ENCODE results near the gene BRME1.
"Not testable (repeated sequence)": the region's sequence is repeated elsewhere in the genome, so short reads cannot be mapped to it uniquely, and the experiment has no call there.

Gene BRME1

DNA sequence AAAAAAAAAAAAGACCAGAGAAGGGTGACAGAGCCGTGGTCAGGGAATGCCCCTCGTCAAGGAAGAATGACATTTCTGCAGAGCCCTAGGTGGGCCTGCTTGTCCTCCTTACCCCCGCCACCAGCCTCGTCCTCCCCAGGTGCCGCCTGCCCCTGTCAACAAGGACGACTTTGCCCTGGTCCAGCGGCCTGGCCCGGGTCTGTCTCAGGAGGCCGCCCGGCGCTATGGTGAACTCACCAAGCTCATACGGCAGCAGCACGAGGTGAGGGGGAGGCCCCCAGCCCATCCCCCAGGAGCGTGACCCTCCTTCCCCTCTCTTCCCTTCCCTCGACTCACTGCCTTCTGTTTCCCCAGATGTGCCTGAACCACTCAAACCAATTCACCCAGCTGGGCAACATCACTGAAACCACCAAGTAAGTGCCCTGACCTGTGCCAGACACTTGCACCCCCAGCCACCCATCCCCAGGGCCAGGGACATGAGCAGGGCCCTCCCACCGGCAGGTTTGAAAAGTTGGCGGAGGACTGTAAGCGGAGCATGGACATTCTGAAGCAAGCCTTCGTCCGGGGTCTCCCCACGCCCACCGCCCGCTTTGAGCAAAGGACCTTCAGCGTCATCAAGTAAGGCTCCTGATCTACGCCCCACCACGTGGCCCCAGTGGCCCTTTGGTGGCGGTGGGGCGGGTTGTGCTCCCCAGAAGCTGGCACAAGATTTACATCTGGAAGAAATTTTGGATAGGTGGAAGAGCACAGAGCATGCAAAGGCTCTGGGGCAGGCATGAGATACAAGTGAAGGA is 17.5 kb upstream of the BRME1 start:
- Histone ChIP-seq H3K36me3 (ENCODE audit: insufficient read depth, low read depth, low read length) (peaks cover 66% of the 10 kb centered on the region), H3K27ac (ENCODE audit: low read length) (no peak overlapping the region), H3K9ac (ENCODE audit: low read depth, low read length) (no peak overlapping the region), H3K27me3 (ENCODE audit: insufficient read depth, low read length) (no peaks in the 10 kb centered on the region), H3K4me3 (ENCODE audit: low read length) (no peak overlapping the region), H3K9me3 (ENCODE audit: insufficient read depth, low read depth, low read length) (peaks cover 5% of the 10 kb centered on the region), H3K4me1 (ENCODE audit: insufficient read depth, low read length) (no peaks in the 10 kb centered on the region)

DNA sequence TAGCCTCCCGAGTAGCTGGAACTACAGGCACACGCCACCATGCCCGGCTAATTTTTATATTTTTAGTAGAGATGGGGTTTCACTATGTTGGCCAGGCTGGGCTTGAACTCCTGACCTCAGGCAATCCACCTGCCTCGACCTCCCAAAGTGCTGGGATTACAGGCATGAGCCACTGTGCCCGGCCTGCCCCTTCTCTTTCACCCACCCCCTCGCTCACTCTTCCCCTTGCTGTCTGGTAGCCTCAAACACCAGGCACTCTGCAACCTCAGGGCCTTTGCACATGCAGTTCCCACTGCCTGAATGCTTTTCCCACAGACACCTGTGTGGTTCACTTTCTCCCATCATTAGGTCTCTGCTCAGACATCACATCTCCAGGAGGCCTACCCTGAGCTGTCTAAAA is 16.2 kb upstream of the BRME1 start:
- not testable (repeated sequence) for H3K27me3 ChIP-seq (ENCODE audit: insufficient read depth, low read length); H3K27ac ChIP-seq (ENCODE audit: low read length); H3K4me1 ChIP-seq (ENCODE audit: insufficient read depth, low read length); H3K9me3 ChIP-seq (ENCODE audit: insufficient read depth, low read depth, low read length); H3K4me3 ChIP-seq (ENCODE audit: low read length); H3K9ac ChIP-seq (ENCODE audit: low read depth, low read length)
- peaks cover 63% of the 10 kb centered on the region for H3K36me3 ChIP-seq (ENCODE audit: insufficient read depth, low read depth, low read length)

DNA sequence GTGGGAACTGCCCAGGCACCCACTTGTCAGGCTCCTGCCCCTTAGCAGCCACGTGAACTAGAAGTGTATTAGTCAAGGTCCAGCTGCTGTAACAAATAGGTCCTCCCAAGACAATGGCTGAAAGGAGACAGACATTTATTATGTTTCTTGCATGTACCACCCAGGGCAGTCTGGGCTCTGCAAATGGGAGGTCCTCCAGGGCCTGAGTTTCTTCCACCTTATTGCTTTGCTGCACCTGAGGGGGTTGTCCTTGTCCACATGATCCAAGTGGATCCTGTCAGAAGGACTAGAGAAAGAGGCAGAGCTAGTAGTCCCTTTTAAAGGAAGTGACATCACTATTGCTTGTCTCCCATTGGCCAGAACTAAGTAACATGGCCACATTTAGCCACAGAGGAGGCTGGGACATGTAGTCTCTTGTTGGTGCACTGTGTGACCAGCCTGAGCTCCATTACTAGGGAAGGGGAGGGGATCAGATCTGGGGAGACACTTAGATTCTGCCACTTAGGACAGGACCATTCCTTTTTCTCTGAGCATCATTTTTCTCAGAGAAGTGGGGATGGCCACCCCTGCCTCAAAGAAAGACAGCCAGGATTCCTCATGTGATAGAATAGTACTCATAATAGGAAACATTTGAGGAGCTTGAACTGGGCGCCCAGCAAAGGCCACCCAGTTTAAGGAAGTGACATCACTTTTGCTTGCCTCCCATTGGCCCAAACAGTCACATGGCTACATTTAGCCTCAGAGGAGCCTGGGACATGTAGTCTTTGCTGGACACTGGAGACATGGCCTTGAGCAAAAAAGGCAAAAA is 15.2 kb upstream of the BRME1 start:
- H3K27ac ChIP-seq (ENCODE audit: low read length) = no peak overlapping the region
- no peaks in the 10 kb centered on the region for H3K27me3 ChIP-seq (ENCODE audit: insufficient read depth, low read length)
- no peaks in the 10 kb centered on the region for H3K4me1 ChIP-seq (ENCODE audit: insufficient read depth, low read length)
- H3K4me3 ChIP-seq (ENCODE audit: low read length) = no peak overlapping the region
- no peak overlapping the region for H3K9ac ChIP-seq (ENCODE audit: low read depth, low read length)
- H3K36me3 ChIP-seq (ENCODE audit: insufficient read depth, low read depth, low read length) = peaks cover 63% of the 10 kb centered on the region
- peaks cover 5% of the 10 kb centered on the region for H3K9me3 ChIP-seq (ENCODE audit: insufficient read depth, low read depth, low read length)

DNA sequence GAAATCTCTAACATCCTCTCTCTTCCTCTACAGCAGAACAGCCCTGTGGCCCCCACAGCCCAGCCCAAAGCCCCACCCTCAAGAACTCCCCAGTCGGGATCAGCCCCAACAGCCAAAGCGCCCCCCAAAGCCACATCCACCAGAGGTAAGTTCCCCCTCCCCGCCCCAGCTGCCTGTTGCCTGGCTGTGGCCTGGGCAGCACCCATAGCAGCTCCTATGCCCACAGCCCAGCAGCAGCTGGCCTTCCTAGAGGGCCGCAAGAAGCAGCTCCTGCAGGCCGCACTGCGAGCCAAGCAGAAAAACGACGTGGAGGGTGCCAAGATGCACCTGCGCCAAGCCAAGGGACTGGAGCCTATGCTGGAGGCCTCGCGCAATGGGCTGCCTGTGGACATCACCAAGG is 14.6 kb upstream of the BRME1 start:
- Histone ChIP-seq H3K4me3 (ENCODE audit: low read length) (no peak overlapping the region), H3K36me3 (ENCODE audit: insufficient read depth, low read depth, low read length) (peaks cover 66% of the 10 kb centered on the region)

DNA sequence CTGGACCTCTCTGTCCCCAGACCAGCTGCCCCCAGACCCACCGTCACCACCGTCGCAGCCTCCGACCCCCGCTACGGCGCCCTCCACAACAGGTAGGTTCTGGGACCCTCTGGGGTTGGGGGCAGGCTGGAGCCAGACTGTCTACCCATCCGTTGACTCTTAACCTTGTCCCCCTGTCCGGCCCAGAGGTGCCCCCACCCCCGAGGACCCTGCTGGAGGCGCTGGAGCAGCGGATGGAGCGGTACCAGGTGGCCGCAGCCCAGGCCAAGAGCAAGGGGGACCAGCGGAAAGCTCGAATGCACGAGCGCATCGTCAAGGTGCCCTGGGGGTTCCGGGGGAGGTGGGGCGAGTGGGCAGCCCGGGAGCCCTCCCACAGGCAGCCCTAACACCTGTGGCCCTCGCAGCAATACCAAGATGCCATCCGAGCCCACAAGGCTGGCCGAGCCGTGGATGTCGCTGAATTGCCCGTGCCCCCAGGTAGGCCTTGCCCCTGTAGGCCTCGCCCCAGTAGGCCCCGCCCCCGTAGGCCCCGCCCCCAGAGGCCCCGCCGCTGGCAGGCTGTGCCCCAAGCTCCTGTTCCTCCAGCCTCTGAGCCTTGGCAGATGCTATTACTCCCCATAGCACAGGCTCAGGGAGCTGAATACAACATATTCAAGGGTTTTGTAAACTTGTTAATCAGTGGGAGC is 13.0 kb upstream of the BRME1 start:
- Histone ChIP-seq H3K36me3 (ENCODE audit: insufficient read depth, low read depth, low read length) (peaks cover 70% of the 10 kb centered on the region), H3K27me3 (ENCODE audit: insufficient read depth, low read length) (no peaks in the 10 kb centered on the region), H3K9ac (ENCODE audit: low read depth, low read length) (no peak overlapping the region), H3K4me1 (ENCODE audit: insufficient read depth, low read length) (no peaks in the 10 kb centered on the region), H3K4me3 (ENCODE audit: low read length) (no peak overlapping the region), H3K9me3 (ENCODE audit: insufficient read depth, low read depth, low read length) (peaks cover 5% of the 10 kb centered on the region), H3K27ac (ENCODE audit: low read length) (no peak overlapping the region)

More for the DNA sequence above, 14.6 kb upstream of the BRME1 start:
- no peak overlapping the region for H3K27ac ChIP-seq (ENCODE audit: low read length)
- H3K9me3 ChIP-seq (ENCODE audit: insufficient read depth, low read depth, low read length) = peaks cover 5% of the 10 kb centered on the region
- no peaks in the 10 kb centered on the region for H3K27me3 ChIP-seq (ENCODE audit: insufficient read depth, low read length)
- H3K4me1 ChIP-seq (ENCODE audit: insufficient read depth, low read length) = no peaks in the 10 kb centered on the region
- H3K9ac ChIP-seq (ENCODE audit: low read depth, low read length) = no peak overlapping the region

DNA sequence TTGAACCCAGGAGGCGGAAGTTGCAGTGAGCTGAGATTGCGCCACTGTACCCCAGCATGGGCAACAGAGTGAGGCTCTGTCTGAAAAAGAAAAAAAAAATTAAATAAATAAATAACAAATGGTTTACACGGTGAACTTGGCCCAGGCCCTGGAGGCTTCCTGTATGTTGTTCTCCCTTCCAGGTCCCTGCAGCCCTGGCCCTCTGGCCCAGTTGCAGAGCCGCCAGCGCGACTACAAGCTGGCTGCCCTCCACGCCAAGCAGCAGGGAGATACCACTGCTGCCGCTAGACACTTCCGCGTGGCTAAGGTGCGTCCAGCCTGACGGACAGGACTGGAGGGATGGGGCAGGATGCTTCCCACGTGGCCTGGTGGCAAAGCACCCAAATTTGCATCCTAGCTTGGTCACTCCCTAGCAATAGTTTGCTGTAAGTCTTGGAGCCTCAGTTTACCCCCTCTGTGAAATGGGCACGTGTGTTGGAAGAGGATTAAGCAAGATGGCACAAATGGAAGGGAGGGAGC is 12.0 kb upstream of the BRME1 start:
- Histone ChIP-seq H3K9me3 (ENCODE audit: insufficient read depth, low read depth, low read length) (peaks cover 5% of the 10 kb centered on the region), H3K4me3 (ENCODE audit: low read length) (no peak overlapping the region), H3K4me1 (ENCODE audit: insufficient read depth, low read length) (no peaks in the 10 kb centered on the region), H3K36me3 (ENCODE audit: insufficient read depth, low read depth, low read length) (peaks cover 73% of the 10 kb centered on the region), H3K27ac (ENCODE audit: low read length) (no peak overlapping the region), H3K9ac (ENCODE audit: low read depth, low read length) (no peak overlapping the region), H3K27me3 (ENCODE audit: insufficient read depth, low read length) (no peaks in the 10 kb centered on the region)

DNA sequence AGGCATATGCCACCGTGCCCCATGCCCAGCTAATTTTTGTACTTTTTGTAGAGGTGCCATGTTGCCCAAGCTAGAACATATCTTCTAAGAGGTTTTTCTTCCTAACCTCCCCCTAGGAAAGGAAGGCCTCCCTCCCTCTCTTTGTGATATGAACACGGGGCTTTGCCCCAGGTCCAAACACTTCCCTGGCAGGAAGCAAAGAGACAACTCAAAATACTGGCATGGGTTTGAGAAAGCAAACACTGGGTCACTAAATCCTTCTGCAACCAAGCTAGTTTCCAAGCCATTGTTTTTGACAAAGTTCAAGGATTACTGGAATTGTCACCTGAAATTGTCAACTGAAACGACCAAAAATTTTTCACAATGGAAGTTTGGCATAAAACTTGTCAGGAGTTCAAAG is 8.9 kb upstream of the BRME1 start:
- no peaks in the 10 kb centered on the region for H3K27me3 ChIP-seq (ENCODE audit: insufficient read depth, low read length)
- H3K9me3 ChIP-seq (ENCODE audit: insufficient read depth, low read depth, low read length) = no peaks in the 10 kb centered on the region
- H3K9ac ChIP-seq (ENCODE audit: low read depth, low read length) = no peak overlapping the region
- H3K36me3 ChIP-seq (ENCODE audit: insufficient read depth, low read depth, low read length) = peaks cover 66% of the 10 kb centered on the region
- no peaks in the 10 kb centered on the region for H3K4me1 ChIP-seq (ENCODE audit: insufficient read depth, low read length)
- H3K4me3 ChIP-seq (ENCODE audit: low read length) = no peak overlapping the region
- no peak overlapping the region for H3K27ac ChIP-seq (ENCODE audit: low read length)

DNA sequence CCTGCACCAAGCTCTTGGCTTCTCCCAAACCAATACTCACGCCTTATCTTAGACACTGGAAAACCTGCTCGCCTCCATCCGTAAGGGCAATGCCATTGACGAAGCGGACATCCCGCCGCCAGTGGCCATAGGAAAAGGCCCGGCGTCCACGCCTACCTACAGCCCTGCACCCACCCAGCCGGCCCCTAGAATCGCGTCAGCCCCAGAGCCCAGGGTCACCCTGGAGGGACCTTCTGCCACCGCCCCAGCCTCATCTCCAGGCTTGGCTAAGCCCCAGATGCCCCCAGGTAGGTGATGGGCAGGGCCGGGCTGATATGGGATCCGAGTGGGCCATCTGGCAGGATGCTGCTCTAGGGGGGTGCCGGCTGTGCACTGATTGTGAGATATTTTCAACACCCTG is 7.4 kb upstream of the BRME1 start:
- Histone ChIP-seq H3K27me3 (ENCODE audit: insufficient read depth, low read length) (no peaks in the 10 kb centered on the region), H3K9me3 (ENCODE audit: insufficient read depth, low read depth, low read length) (no peaks in the 10 kb centered on the region), H3K4me1 (ENCODE audit: insufficient read depth, low read length) (no peaks in the 10 kb centered on the region), H3K27ac (ENCODE audit: low read length) (no peak overlapping the region), H3K36me3 (ENCODE audit: insufficient read depth, low read depth, low read length) (peaks cover 62% of the 10 kb centered on the region), H3K4me3 (ENCODE audit: low read length) (no peak overlapping the region), H3K9ac (ENCODE audit: low read depth, low read length) (no peak overlapping the region)

DNA sequence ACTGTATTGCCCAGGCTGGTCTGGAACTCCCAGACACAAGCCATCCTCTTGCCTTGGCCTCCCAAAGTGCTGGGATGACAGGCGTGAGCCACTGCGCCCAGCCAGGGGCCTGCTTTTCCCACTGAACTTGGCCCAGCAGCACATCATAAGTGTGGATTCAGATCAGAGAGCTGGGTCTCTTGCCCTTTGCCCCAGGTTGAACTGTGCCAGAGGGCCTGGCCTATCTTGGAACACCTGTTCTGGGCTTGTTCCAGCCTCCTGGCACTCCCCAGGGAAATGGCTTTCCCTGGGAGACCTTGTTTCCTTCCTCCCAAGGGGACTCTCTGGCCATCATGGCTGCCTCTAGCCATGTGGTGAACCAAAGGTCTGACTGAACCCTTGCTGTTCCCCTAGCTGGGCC is 3.5 kb upstream of the BRME1 start:
- Histone ChIP-seq H3K9me3 (ENCODE audit: insufficient read depth, low read depth, low read length) (no peaks in the 10 kb centered on the region), H3K36me3 (ENCODE audit: insufficient read depth, low read depth, low read length) (peaks cover 32% of the 10 kb centered on the region), H3K4me1 (ENCODE audit: insufficient read depth, low read length) (no peaks in the 10 kb centered on the region; the same call in 1 of the 2 replicates), H3K27ac (ENCODE audit: low read length) (no peak overlapping the region), H3K9ac (ENCODE audit: low read depth, low read length) (no peak overlapping the region), H3K4me3 (ENCODE audit: low read length) (no peak overlapping the region), H3K27me3 (ENCODE audit: insufficient read depth, low read length) (peaks cover 12% of the 10 kb centered on the region)

DNA sequence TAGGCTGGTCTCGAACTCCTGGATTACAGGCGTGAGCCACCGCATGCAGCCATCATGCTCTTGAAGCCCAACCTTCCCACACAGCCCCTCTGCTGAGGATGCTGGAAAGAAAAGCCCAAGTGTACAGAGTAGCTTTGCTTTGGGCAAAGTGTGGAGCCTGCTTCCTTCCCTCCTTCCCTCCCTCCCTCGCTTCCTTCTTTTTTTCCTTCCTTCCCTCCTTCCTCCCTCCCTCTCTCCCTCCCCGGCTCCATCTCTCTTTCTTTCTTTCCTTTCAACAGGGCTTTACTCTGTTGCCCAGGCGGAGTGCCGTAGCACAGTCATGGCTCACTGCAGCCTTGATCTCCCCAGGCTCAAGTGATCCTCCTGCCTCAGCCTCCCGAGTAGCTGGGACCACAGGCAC is 2.8 kb upstream of the BRME1 start:
- no peaks in the 10 kb centered on the region; the same call in 1 of the 2 replicates for H3K4me1 ChIP-seq (ENCODE audit: insufficient read depth, low read length)
- H3K4me3 ChIP-seq (ENCODE audit: low read length) = no peak overlapping the region
- H3K36me3 ChIP-seq (ENCODE audit: insufficient read depth, low read depth, low read length) = peaks cover 32% of the 10 kb centered on the region
- H3K9ac ChIP-seq (ENCODE audit: low read depth, low read length) = no peak overlapping the region
- no peak overlapping the region for H3K27ac ChIP-seq (ENCODE audit: low read length)
- no peaks in the 10 kb centered on the region for H3K9me3 ChIP-seq (ENCODE audit: insufficient read depth, low read depth, low read length)
- peaks cover 12% of the 10 kb centered on the region for H3K27me3 ChIP-seq (ENCODE audit: insufficient read depth, low read length)

DNA sequence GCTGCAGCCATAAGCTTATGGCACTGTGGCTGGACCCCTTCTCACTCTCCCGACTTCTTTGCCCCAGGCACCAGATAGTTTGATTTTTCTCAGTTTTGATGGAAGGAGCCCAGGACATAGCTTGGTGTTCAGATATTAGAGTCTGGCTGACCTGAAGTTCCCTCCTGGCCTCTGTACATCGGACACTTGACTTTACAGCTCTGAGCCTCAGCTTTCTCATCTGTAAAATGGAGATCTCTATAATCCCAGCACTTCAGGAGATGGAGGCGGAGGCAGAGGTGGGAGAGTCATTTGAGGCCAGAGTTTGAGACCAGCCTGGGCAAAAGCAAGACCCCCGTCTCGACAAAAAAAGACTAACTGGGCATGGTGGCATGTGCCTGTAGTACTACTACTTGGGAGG is 993 bp upstream of the BRME1 start:
- Histone ChIP-seq H3K27ac (ENCODE audit: low read length) (no peak overlapping the region), H3K9ac (ENCODE audit: low read depth, low read length) (peak overlapping the region; percentile 62), H3K4me1 (ENCODE audit: insufficient read depth, low read length) (no peaks in the 10 kb centered on the region; the same call in 1 of the 2 replicates), H3K4me3 (ENCODE audit: low read length) (peak overlapping the region; percentile 80), H3K27me3 (ENCODE audit: insufficient read depth, low read length) (peaks cover 12% of the 10 kb centered on the region), H3K9me3 (ENCODE audit: insufficient read depth, low read depth, low read length) (no peaks in the 10 kb centered on the region), H3K36me3 (ENCODE audit: insufficient read depth, low read depth, low read length) (peaks cover 16% of the 10 kb centered on the region; the same call in 1 of the 2 replicates)
